Hematopoietic multipotent progenitor cell (in vitro differentiated cells): ENCODE results near the gene PTPRE. TPM values are rescaled to one million over a fixed set of nuclear protein-coding genes. Genes with fewer than 3 reads are reported as not detected.
A peak's percentile ranks its signal among the peaks of the same experiment; 100 is the strongest.

Source experiments
- DNase-seq, 3 donors: peaks; one replicate each; pipeline ENCODE4 v3.0.0-alpha.2; 2011 to 2015; ENCODE audit warnings: low read depth in 2 of 3, low spot score in 2 of 3
- total RNA-seq: library from RNA; depleted of rRNA; stranded (reverse); fragments of >200 nt; gene quantifications from one replicate; pipeline ENCODE4 v1.2.3, GENCODE V29; 2012

The PTPRE gene
- total RNA-seq, 1 donor, result 86.2 TPM

DNA sequence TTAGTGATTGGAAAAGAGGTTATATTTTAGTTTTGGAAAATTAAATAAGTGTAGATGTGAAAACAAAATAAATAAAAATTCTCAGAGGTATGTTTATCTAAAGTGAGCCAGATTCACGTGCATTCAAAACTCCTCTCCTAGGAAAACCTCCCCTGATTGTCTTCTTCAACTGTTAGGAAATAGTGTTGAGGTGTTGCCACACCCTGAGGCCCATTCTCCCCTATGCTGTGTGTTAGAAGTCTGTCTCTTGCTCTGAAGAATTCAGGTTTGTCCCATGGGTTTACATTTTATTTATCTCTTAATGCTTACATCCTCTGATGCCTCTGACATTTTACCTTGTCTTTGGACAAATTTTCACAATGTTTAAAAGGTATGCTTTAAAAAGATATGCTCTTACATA, 40.3 kb downstream of the PTPRE start:
- DNase-seq, result no peak

GRCh38 chr10:127948791-127949190, 41.9 kb downstream of the PTPRE start:
- DNase-seq, result no peak

DNA sequence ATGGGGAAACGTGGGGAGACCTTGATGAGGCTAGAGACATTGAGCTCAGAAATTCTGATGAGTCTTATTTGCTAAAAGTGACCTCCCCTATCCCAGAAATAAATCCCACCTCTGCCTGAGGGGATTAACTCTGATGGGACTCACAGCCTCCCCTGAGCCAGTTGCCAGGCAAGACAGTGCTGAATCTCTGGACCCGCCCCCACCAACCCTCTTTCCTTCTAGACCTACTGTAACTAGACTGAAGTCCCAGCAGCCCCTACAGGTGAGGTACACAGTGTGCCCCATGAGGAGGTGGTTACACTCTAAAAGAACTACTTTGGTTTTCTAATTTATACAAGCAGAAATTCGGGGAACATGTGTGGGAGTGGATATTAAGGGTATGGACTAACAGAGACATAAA, 42.9 kb downstream of the PTPRE start:
- no peak for DNase-seq

DNA sequence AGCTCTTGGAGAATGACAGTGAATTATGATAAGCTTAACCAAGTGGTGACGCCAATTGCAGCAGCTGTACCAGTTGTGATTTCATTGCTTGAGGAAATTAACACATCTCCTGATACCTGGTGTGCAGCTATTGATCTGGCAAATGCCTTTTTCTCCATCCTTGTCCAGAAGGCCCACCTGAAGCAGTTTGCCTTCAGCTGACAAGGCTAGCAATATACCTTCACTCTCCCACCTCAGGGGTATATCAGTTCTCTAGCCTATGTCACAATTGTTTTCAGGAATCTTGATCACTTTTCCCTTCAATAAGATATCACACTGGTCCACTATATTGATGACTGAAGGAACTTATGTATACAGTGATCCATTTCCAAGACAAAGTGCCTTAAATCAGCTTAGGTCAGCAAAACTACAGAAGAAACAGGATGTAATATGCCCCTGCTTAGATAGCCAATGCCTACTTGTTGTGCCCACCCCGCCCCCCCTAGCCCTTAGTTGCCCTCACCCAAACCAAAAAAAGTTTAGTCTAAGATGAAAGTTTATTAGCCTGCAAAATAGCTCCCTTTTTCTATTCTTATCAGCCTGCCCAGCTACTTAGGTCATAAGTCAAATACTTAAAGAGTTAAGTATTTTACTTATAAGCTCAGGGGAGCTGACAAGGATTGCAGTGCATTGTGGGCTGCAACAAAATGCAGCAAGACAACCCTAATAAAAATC, 45.1 kb downstream of the PTPRE start:
- DNase-seq, result no peak

DNA sequence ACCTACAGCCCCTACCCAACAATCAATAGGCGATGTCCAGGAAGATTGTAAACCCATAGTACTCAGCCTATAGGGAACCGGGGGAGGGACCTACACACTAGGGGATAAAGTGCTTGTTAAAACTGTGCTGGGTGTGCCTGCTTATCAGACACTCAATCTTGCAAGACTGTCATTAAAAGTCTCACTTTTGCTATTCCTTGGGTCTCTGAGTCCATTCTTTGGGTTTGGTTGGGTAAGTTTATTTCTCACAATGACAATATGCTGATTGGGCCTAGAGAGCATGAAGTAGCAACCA, 45.6 kb downstream of the PTPRE start:
- DNase-seq, result no peak

GRCh38 chr10:127952918-127953317, 46.0 kb downstream of the PTPRE start:
- no peak for DNase-seq

GRCh38 chr10:127953876-127954275, 47.0 kb downstream of the PTPRE start:
- DNase-seq, result no peak

DNA sequence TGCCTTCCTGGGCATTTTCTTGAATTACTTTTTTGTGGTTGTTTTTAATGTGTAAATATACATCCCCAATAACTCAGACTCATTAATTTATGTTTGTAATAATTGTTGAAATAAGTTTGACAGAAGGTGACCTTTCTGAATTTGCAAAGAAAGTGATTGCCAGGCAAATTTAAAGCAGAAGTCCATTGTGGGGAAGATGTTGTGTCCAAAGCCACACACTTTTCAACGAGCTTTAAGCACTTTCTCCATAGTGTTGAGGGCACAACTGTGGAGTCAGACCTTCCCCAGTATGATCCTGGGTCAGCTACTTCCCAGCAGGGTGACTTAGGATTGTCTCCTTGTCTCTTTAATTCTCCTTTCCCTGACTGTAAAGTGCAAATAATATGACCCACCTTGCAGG, 52.5 kb downstream of the PTPRE start:
- DNase-seq, result no peak

- DNase-seq, result no peak
Observed at GRCh38 chr10:127961071-127961470, 54.2 kb downstream of the PTPRE start.

- no peak for DNase-seq
Observed at GRCh38 chr10:127962205-127962604, 55.3 kb downstream of the PTPRE start.

DNA sequence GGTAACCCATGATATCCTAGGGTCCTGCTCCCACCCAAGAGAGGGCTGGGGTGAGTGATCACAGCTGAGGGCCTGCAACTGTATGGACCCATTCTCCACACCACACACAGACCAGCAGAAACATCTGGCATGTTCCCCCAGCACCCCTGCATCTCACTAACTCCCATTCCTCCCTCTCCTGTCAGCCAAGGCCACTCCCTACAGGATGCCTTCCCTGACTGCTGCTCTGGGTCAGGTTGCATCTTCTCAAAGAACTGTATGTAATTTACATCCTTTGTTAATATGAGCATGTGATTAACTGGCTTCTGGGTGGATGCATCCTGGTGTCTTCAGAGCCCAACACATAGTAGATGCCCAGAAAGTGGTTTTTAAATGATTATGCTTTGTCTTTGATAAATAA, 56.2 kb downstream of the PTPRE start:
- DNase-seq, result no peak

GRCh38 chr10:127964621-127965020, 57.7 kb downstream of the PTPRE start:
- no peak for DNase-seq

DNA sequence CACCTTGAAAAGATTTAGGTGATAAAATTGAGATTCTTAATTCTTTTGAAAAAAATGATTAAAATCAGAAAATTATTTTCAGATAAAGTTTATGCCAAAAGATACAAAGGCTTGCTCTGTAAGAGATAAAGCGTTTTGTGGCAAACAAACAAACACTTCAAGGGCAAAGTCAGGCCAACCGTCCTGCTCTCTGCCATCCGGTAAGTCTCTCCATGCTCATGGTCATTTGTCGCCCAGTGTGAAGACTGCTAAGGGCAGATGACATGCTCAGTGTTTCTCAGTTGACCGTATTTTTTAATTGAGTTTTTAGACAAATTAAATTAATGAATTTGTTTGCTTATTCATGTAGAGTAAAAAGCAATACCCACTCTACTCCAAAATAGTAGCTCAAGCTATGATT, 60.0 kb downstream of the PTPRE start:
- no peak for DNase-seq

GRCh38 chr10:127968027-127968441, 61.1 kb downstream of the PTPRE start:
- no peak for DNase-seq

- no peak for DNase-seq
Observed at GRCh38 chr10:127968659-127969058, 61.8 kb downstream of the PTPRE start.

GRCh38 chr10:127971101-127971946, 64.4 kb downstream of the PTPRE start:
- no peak for DNase-seq

DNA sequence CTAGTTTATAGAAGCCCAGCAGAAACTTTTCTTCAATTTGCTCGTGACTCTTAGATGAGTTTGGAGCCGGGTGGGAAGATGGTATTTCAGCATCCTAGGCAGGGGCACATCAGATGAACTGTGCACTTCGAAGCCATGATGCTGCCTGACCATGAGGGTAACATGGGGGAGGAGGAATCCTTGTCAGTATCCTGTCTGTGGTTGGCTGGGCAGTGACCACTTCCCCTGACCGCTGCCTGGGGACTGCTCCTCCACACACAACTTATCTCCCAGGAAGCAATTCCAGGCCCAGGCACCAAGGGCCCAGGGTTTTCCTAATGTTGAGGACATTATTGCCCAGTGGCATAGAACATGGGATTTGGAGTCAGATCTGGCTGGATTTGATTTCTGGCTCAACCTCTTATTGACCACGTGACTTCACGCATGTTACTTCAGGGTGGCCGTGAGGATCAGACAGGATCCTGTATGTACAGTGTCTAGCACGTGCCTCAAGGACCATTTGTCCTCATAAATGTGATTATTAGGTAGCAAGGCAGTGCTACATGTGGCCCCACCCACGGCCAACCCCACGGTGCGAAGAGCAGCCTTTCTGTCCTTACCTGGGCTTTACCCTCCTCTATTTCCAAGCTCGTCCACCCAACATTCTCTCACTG, 65.2 kb downstream of the PTPRE start:
- no peak for DNase-seq

DNA sequence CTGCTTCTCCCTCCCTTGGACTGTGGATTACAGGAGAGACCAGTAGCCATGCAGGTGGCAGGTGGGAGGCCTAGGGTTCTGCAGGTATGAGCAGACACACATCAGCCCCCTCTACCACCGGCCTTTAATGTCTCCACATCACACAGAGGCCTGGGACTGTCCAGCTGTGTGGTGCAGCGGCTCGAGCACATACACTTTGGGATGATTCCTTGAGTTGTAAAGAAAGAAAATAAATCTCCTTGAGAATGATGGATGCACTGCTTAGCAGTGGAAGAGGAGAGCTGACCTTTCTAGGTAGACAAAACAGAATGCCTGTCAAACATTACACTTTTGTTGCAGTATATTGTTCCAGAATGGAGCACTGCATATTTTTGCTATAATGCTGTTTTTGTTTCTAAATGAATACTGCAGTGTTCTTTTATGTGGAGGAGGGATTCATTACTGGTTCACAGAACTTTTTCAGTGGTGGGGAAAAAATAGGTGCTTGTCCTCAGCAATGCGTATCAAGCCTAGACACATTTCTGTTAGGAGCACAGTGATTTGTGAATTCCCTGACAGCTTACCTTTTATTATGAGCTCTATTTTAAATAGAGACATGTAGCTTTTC, 66.0 kb downstream of the PTPRE start:
- no peak for DNase-seq

- peak in 2 of 3 donors; percentile 33 to 58 for DNase-seq
Observed at GRCh38 chr10:127973791-127974311, 66.9 kb downstream of the PTPRE start.

DNA sequence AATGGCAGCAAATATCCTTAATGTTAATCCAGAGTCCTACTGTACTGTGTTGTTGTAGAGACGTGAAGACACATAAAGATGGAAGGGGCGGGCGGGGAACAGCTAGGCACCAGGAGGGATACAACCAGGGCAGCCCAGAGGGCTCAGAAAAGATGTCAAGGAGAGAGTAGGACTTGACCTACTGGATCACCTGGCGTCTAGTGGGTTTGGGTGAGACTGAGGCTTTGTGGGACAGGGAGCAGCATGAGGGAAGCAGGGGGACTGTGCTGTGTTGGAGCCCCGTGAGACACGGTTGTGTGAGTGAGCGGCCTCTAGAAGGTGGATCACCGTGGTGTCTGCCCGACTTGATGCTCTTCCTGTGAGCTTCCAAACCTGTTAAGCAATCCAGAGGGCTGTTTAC, 68.0 kb downstream of the PTPRE start:
- DNase-seq, result no peak

GRCh38 chr10:127976286-127976685, 69.4 kb downstream of the PTPRE start:
- no peak for DNase-seq
